NCI-H2107 treated with DMSO at 0.1 percent for 48 hours (cell line): ENCODE data around the gene KAZN.
"Not testable (repeated sequence)": the region's sequence is repeated elsewhere in the genome, so short reads cannot be mapped to it uniquely, and the experiment has no call there.

Source experiments
- DNase-seq: peaks from one replicate; lab custom pipeline; 2025; ENCODE audit not compliant: unreplicated experiment; lab: John Stamatoyannopoulos, UW

Gene KAZN

DNA sequence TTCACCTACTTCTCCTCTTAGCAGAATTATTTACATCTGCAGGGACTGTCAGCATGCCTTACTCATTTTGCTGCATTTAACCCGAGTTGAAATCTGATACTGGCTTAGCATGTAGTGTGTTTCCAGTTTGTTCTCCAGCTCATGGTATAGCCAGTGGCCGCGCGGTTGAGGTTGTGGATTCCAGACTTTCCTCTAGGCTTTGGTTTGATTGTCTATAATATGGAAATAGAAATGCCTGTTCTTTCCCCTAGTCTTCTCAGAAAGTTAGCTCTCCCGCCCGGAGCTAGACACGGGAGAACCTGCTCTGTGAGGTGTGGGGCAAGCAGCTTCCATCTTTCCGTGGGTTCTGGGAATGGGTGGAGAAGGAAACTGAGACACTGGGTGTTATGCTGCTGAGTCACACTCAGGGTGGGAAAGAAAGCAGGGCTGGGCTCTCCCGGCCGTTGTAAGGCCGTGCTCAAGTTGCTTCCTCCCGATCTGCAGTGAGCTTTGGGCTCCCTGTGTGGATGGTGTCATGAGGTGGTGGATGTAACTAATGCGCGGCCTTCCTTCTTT lies 348.3 kb downstream of the KAZN start:
- no peak for DNase-seq

DNA sequence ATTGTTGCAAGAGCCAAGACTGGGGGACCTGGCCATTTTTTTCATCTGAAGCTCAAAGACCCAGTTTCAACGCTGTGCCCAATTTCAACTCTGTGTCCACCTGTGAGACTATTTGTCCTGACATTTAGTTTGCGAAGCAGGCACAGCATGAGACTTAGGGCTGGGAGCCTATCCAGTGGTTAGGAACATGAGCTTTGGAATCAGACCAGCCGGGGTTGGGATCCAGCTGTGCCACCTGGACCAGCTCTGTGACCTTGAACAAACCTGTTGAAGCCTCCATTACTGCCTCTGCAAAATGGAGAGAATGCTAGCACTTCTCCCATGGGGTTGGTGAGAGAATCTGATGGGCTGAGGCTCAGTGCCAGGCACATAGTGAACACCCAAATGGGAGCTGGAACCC lies 348.9 kb downstream of the KAZN start:
- DNase-seq, result no peak

DNA sequence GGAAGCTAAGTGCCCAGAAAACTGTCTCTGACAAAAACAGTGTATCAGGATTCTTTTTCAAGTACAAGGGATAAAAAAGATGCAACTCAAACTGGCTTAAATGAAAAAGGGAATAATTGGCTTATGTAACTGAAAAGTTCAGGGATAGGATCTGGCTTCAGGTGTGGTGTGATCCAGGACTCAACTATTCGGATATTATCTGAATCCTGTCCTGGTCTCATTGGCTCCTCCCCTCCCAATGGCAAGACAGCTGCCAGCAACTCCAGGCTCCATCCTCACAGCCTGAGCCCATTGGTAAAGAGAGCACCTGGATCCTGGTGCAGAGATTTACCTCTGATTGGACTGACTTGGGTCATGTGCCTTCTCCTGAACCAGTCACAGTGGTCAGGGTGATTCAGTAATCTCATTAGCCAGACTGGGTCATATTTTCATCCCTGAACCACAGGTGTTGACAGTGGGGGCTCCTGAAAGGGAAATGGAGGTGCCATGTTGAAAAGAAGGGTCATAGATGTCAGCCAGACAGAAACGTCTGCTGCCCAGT lies 349.7 kb downstream of the KAZN start:
- no peak for DNase-seq

DNA sequence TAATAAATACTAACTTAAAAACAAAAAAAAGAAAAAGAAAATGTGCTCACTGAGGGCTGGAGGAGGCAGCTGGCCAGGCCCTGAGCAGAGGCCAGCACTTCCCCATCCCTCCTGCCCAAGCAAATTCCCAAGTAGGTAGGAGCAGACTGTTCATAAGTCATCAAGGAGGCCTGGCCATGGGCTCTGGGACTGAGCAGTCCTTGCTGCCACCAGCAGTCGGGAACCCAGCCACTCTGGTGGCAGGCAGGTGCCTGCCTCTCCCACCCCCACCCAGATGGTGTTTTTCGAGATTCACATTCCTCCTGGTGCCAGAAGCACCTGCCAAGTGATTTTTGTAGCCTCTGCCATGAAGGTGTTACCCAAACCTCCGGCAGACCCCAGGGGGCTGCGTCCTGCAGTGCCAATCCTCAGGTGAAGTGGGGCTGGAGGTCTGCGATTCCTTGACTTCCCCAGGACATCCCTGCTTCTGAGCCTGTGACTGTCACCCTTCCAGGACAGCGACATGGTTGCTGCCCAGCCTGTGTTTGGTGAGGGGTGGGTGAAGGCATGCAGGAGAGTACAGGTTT lies 350.9 kb downstream of the KAZN start:
- DNase-seq, result peak; percentile 56

DNA sequence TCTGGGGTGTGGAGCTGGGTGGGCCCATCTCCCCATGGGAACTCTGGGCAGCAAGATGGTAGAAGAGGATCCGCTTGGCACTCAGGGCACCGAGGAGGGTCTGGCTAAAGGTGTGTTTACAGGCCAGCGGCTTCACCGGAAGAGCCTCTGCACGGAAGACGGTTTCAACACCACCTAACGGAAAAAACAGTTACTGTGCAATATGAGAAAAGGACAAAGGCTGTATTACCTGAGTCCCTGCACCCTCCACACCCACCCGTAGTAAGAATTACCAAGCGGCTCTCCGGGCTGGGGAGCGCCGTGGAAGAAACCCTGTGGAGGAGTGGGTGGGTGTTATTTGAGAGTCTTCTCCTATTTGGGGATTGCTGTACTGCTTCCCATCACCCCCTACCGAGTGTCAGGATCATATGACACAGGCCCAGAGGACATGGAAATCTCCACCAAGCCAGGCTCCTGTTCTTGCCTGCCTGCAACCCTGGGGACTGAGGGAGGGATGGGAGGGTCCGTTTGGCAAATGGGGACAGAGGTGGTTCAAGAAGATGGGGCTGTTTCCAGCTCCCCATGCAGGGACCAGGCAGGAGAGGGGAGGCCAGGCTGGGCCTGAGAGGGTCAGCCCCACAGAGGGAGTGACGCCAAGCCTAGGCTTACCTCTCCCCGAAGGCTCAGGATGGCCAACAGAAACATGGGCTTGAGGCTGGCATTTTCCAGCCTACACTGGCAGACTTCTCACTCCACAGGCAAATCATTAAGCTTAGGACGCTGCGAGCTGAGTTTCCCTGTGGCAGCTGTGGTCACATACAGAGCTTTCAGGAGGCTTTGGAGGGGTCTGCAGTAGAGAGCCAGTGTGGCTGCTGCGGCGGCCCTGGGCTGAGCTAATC lies 351.6 kb downstream of the KAZN start:
- DNase-seq, result peak; percentile 64

DNA sequence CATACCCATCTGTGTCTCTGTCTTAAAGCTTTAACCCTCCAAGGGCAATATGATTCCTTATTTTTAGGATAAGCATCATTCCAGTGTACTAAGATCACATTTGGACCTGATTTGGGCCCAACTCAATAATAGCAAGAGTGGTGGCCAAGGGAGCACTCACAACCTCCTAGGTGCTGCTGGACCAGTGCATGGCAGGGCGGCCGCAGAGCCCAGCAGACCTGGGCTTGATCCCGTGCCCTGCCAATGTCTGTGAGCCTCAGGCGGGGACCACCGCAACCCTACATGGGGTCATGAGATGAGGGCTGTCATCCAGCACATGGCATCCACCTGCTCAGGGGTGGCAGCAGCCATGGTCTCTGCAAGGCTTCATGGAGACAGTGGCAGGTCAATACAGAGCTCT lies 353.3 kb downstream of the KAZN start:
- DNase-seq, result no peak

DNA sequence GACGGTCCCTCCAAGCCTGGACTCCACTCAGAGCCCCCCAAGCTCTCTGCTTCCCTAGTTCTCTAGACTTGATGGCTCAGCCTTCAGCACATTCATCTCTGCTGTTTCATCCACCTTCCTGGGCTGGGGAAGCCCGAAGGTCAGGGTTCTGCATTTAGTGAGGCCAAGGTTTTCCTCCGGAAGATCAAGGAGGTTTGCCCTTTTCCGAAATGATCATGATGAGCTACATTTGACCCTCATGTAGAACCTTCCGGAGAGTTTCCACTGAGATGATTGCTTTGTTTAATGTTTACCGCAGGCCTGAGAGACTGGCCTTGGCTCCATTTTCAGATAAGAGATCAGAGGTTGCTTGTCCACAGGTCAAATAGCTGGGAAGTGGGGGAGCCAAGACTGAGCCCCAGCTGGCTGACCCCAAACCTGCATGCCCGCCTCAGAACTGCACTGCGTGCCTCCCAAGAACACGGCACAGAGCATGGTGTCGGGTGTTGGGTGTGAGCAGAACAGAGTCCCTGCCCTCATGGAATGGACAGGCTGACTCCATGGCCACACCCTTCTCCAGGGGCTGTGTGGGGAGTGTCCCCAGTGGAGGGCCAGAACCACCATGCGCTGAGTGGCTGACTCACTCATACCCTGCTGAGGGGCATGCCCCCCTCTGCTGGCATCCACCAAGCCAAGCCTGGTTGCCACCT lies 354.3 kb downstream of the KAZN start:
- no peak for DNase-seq

DNA sequence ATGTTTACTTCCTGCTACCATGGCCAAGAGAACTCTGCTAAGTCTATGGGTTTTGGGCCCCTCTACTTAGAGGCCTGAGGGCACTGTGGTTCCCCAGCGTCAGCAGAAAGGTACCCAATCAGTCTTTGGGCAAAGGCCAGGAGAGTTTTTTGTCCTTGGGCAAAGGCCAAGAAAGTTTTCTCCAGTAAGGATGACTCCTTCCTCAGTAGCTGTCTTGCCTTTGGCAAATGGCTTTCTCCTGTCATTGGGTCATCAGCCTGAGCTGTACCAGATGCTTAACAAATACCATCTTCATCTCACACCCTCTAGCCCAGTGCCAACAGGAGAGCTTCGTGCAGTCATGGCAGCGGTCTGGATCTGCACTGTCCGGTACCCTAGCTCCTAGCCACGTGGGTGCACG lies 355.7 kb downstream of the KAZN start:
- no peak for DNase-seq

DNA sequence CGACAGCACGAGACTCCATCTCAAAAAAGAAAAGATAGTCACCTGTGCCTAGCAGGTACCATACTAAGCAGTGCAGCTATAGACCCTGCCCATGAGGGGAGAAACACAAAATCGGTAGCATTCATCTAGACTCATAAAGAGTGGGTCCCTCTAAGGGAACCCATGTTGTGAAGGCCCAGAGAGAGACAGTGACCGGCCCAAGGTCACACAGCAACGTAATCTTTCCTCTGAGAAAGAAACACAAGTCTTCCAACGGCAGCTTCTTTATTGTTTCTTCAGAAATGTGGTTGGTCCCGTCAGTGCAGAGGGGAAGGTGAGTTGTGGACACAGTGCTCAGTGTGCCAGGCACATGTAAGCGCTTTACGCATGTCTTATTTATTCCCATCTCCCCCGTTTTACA lies 356.4 kb downstream of the KAZN start:
- no peak for DNase-seq

DNA sequence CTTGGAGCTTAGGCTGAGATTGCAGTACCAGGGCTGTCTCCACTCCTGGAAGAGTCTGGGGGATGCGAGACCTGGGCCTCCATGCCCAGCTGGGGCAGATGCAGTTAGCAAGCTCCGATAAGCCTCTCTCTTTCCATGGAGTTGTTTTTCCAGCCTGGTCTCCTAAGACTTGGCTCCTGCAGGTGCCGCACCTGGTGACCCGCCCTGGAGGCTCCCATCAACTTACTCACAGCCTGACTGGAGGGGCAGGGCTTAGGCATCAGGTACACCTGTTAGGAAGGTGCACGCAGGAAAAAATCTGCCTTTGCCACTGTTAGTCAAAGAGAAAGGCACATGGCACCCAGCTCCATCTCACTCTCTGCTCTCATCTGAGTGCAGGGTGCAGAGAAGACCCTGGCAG lies 356.9 kb downstream of the KAZN start:
- DNase-seq, result peak; percentile 11

DNA sequence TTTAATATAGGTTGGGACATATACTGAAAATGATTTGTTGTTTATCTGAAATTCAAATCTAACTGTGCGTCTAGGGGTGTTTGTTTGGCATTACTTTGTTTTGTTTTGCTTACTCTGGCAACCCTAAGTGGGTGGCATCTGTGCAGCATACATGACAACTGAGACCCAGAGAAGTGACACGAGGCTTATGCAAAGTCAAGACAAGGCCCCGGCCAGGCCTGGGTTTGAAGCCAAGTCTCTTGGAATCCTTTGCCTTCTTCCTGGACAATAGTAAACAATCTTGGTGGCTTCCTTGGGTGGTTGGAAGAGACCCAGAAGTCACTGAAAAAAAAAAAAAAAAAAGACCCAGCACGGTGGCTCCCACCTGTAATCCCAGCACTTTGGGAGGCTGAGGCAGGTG lies 357.5 kb downstream of the KAZN start:
- no peak for DNase-seq

DNA sequence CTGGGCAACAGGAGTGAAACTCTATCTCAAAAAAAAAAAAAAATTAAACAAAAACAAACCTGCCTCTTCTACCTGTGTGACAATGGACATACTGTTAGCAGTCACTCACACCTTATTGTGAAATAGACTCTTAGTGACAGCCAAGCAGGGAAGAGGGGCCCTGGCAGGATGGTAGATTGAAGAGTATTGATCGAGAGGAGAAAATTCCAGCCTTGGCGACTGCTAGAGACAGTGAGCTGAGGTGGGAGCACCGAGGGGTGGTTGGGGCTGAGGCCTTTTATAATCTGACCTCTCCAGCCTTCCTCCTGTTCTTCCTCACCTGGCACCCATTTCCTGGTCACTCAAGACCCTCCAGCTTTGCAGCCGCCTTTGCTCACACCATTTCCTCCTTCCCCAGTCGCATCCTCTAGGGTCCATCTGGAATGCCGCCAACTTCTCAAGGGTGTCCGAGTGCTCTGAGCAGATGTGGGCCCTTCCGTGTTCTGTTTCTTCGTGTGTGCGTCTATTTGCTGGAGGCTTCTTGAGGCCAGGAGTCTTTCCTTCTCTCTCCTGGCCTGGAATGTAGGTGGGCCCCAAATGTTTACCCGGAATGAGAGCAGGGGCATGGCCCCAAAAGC lies 358.2 kb downstream of the KAZN start:
- DNase-seq, result no peak

DNA sequence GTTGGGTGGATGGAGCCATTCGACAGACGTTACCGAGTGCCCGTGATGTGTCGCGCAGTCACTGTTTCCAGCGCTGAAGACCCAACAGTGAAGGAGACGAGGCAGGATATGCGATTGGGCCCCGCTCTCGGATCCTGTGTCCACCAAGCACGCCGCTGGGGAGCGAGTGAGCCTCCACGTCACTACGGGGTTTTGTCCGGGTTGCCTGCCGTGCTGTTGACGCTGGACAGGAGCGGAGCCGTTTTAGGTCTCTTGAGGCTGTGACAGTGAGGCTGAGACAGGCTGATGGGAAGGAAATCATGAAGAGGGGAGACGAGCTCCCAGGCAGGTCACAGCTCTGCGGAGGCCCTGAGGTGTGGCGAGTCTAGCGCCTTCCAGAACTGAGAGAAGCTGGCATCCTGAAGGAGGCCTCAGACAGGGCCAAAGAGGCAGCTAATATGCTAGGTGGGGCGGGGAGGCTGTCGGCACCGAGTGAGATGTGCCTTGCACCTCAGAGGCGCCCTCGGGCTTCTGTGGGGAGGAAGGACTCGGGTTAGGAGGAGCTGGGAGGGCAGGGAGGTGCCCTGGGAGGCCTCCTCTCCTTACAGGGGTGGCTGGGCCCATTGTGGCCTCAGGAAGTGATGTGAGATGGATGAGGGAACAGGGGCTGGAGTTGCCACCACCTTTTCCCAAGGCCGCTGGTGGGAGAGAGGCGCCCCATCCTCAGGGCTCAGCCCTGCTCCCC lies 359.1 kb downstream of the KAZN start:
- DNase-seq, result no peak

DNA sequence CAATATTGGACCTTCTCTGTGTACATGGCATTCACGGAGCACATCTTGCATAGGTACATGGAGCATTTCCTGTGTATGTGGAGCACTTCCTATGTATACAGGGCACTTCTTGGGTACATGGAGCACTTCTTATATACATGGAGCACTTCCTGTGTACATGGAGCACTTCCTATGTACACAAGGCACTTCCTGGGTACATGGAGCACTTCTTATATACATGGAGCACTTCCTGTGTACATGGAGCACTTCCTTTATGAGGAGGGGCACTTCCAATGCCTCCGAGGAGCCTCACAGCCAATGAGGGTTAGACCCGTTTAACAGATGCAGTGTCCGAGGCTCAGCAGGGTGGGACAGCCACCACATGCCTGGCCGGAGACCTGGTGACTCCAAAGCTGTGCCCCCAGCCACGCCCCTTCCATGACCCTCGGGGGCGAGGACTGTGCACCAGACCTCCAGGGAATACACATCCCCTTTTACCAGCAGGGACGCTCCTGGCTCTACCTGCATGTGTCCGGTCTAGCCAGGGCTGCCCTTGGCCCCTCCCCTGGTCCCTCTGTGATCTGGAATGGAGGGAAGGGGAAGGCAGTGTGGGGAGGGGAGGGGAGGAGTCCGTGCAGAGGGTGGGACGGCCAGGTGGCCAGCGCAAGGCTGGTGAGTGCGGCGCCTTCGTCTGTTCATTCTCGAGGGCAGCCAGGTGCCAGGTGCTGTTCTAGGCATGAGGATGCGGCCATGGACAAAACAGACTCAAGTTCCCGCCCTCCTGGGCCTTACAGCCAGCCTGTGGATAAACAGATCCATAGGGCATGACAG lies 360.0 kb downstream of the KAZN start:
- no peak for DNase-seq

DNA sequence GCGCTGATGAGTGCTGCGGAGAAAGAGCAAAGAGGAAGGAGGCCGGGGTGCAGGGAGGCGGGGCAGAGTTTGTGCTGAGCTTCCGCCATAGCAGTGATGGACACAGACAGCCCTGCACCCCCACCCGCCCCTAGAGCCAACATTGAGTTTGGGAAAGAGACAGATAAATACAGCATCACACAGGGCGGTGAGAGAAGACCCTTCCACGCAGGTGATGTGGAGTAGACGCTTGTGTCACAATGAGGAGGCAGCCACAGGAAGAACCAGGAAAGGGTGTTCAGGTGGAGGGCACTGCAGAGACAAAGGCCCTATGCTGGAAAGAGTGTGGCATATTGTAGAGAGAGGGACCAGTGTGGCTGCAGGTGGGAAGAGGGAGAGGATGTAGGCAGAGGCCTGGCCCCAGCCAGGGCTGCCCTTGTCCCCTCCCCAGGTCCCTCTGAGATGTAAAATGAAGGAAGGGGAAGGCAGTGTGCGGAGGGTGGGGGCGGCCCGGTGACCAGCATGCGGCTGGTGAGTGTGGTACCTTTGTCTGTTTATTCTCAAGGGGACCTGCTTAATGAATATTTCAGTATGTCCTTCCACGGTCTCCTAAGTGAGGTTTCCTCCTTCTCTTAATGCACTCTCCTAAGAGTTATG lies 360.7 kb downstream of the KAZN start:
- DNase-seq, result no peak

DNA sequence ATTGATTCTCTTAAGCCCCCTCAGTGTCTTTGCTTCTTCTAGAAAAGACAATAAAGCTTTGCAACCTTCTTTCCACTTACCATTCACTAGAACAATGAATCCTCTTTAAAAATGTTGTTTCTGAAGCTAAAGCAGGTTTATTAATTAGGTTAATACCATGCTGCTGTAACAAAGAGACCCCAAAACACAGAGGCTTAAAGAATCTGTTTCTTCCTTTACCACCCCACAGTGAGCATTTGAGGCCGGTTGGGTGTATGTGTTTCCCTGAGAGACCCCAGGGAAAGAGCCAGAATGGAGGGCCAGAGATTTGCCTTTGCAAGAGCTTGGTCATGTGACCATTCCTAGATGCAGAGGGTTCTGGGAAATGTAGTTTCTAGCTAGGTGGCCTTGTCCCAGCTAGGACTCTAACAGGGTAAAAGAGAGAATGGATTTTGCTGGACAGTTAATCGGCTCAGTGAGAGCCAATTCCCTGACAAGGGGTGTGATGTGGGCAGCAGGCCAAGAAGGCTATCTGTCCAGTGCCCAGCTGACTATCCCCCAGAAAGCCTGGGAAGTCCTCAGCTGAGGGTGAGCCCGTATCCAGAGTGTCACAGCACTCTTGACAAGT lies 363.3 kb downstream of the KAZN start:
- no peak for DNase-seq

DNA sequence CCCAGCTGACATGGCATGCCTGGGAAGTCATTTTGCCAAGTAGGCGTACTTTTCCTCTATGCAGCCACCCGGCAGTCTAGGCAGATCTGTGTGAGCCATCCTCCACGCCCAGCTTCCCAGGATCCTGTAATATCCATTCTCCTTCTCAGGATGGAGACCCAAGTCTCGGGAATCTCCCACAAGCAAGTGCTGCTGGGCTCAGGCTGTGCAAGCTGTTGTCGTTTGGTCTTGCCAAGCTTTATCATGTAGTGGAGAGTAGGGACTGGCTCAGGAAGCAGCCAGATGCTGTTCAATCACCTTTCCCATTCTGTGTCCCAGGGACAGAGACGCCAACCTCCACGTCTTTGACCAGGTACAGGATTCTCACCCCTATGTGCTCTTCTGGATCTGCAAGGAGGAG lies 363.9 kb downstream of the KAZN start:
- no peak for DNase-seq

DNA sequence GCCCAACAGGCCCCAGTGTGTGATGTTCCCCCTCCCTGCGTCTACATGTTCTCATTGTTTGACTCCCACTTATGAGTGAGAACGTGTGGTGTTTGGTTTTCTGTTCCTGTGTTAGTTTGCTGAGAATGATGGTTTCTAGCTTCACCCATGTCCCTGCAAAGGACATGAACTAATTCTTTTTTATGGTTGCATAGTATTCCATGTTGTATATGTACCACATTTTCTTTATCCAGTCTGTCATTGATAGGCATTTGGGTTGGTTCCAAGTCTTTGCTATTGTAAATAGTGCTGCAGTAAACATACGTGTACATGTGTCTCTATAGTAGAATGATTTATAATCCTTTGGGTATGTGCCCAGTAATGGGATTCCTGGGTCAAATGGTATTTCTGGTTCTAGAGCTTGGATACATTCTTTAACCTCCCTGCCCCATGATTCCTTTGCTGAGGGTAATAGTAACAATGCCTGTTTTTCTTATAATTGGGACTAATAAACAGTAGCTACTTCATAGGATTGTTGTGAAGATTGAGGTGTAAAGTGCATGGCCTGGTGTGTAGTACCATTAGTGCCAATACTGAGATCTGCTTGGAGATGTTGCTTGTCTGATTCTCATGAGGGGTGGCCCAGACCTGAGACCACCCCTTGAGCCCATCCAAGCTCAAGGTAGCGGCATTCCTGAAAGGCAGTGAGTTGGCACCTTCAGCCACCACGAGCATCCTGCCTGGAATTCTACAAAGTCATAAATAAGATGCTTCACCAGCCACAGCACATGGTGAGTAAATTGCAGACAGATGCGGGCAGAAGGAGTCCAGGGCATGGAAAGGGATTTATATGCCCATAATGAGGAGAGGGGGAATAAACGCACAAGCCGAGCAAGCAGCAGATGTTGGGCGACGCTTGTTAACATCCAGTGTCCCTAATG lies 365.6 kb downstream of the KAZN start:
- not testable (repeated sequence) for DNase-seq
